Omental fat pad (tissue), 4 donors: Measurements from ENCODE around the gene MTX3. TPM values are rescaled to one million over a fixed set of nuclear protein-coding genes. Genes with fewer than 3 reads are reported as not detected.

Experiments used
- ATAC-seq: fragments of 150-250 bp; one replicate; pipeline ENCODE4 v1.9.1; 2016; ENCODE audit warnings: mild to moderate bottlenecking, moderate library complexity; ENCODE audit not compliant: low FRiP score
- DNase-seq: peaks from one replicate; pipeline ENCODE4 v3.0.0-alpha.2; 2019; ENCODE audit warnings: low spot score
- small RNA-seq: library from RNA; depleted of rRNA; stranded (forward); fragments of <200 nt; gene quantifications from one replicate; pipeline ENCODE3, GENCODE V24; 2016
- total RNA-seq, 4 donors: library from RNA; depleted of rRNA; stranded (reverse); fragments of >200 nt; gene quantifications; one replicate each; pipeline ENCODE4 v1.1.0, GENCODE V29; 2016
- TF ChIP-seq, protein P1 (sequence below), 3 donors: fragments of 450-650 bp; IDR thresholded peaks; one replicate each; pipeline ENCODE4 v1.5.1; 2016 to 2017; ENCODE audit warnings: antibody characterized with exemption in 3 of 3, mild to moderate bottlenecking in 3 of 3, moderate library complexity in 2 of 3

The MTX3 gene
- total RNA-seq, 4 donors from 2014 or later, result 7.7 to 16.6 (median 9.0) TPM

DNA sequence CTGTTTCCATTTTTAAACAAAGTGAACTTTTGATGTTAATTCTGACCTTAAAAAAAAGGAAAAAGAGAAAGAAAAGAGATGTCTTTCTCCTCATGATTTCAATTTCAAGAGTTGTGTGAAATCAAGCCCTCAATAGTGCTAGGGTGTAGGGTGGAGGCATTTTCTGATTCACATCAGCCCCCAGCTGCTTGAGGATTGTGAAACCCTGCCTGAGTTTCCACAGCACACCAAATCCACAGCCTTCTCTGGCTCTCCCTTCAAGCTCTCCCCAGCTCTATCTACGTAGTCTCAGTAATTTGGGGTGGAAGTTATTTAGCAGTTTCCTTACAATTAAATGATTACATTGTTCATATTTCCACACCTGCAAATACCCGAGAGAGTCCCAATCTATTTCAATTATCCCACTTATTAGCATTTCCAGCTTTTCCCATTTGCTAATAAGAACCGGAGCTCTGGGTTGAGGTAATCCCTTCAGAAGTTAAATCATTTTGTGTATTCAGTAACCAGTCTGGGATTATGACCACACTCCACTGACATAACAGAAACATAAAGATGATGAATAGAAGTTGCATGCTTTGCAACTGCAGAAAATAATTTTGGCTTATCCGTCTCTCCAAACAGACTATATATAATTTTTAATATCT lies 54.9 kb downstream of the MTX3 start:
- TF ChIP-seq, protein P1, sequence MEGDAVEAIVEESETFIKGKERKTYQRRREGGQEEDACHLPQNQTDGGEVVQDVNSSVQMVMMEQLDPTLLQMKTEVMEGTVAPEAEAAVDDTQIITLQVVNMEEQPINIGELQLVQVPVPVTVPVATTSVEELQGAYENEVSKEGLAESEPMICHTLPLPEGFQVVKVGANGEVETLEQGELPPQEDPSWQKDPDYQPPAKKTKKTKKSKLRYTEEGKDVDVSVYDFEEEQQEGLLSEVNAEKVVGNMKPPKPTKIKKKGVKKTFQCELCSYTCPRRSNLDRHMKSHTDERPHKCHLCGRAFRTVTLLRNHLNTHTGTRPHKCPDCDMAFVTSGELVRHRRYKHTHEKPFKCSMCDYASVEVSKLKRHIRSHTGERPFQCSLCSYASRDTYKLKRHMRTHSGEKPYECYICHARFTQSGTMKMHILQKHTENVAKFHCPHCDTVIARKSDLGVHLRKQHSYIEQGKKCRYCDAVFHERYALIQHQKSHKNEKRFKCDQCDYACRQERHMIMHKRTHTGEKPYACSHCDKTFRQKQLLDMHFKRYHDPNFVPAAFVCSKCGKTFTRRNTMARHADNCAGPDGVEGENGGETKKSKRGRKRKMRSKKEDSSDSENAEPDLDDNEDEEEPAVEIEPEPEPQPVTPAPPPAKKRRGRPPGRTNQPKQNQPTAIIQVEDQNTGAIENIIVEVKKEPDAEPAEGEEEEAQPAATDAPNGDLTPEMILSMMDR (IDR thresholded peaks at IDR 0.05), result no peak
- DNase-seq (no peak), ATAC-seq (peak; percentile 86)

DNA sequence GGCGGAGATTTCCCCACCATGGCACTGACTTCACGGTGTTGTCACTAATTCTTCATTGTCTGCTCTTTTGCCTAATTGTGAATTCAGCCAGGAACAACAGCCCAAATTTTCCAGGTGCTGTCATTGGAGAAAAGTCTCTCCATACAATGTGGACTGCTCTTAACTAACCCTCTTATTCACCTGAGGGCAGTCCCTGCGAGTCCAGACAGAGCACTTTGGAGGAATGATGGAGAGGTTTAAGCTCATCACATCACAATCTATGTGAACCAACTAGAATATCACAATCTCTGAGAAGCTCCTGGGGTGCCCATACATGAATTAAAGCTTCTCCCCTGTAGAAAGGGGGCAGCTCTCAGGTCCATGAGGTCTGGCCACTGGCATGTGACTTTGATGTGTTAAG lies 56.4 kb downstream of the MTX3 start:
- DNase-seq (no peak), ATAC-seq (no peak)
- TF ChIP-seq, protein P1 (IDR thresholded peaks at IDR 0.05), result no peak

DNA sequence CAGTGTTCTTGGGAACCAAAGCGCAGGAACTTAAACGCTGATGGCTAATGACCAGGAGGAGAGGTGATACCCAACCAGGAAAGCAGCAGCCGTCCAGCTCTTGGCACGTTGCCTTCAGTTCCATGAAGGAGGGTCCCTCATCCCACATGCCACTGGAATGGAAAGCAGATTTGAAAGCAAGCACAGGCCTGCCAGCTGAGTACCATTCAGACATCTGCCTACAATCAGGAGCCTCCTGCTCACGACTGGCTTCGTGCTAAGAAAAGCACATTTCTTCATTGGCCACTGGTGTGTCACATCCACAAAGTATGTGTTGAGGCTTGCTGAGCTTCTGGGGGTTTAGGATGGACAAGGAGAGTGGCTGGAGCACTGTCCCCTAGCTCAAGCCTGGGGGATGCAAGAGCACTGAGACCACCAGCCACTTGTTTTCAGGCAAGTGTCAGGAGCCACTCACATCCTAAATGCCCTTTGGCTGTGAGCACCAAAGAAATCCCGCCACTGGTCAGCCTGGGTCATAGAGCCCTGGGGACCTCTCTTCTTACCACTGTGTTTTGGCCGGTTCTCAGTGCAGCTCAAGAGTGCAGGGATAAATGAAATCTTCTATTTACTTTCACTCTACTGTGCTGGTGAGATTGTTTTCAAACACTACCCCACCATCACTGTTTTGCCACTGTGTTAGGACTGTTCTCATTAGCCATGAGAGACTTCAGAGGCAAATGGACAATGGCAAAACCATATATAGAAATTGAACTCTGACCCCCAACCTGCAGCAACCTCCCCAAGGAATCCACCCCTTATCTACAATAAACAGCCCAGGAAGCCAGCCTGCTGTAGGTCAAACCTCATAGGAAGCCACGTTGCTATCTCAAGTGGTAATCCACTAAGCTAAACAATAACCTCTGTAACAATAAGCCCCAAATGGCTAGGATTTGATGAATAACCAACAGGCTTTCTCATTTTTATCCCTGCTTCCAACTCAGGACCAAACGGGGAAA lies 58.3 kb downstream of the MTX3 start:
- TF ChIP-seq, protein P1 (IDR thresholded peaks at IDR 0.05), result no peak
- ATAC-seq, result no peak

DNA sequence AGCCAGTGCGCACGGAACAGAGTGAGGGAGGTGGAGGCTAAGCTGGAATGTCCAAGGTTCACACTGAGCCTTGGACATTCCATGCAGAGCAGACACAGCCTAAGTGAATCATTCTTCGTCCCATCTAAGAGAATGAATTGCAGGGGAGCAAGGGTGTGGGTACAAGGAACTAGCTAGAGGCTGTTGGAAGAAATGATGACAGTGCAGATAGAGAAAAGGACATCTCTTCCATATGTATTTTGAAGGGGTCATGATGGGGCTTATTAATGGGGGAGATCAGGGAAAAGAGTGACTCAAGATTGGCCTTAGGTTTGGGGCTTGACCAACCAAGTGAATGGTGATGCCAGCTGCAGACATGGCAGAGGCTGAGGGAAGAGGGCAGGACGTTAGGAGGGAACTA lies 59.2 kb downstream of the MTX3 start:
- DNase-seq (no peak), ATAC-seq (no peak)
- TF ChIP-seq, protein P1 (IDR thresholded peaks at IDR 0.05), result no peak

More for the DNA sequence above, 58.3 kb downstream of the MTX3 start:
- no peak for DNase-seq

DNA sequence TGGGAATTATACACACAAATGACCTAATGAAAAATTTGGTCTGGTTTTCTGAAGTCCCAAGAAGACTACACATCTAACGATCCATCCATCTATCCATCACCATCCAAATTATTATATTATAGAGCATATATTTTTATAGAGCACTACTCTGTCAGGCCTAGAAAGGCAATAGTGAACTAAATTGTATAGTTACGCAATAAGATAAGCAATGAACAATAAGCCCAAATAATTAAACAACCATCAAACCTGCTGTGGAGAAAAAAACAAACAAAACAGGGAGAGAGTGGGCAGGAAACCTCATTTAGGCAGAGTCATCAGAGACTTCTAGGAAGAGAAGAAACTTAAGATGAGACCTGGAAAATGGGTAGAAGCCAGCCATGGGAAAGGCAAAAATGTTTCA lies 59.7 kb downstream of the MTX3 start:
- TF ChIP-seq, protein P1 (IDR thresholded peaks at IDR 0.05), result no peak
- no peak for ATAC-seq
- no peak for DNase-seq

DNA sequence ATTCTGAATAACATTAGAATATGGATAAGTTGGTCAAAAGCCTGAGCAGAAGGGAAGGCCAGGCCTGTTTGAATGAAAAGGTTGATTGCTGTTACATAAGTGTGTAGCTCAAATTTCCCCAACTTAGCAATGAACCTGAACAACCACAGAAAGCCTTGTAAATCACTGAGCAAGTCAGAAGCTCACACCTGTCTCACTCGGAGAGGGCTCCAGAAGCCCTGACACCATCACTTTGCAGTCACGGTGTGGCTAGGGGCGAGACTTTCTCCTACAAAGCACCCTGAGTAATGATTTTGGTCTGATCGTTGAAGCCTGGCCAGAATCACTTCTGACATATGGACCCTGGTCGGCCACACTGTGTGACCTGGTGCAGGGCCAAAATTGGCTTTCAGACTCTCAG lies 62.0 kb downstream of the MTX3 start:
- TF ChIP-seq, protein P1 (IDR thresholded peaks at IDR 0.05), result no peak
- no peak for ATAC-seq
- no peak for DNase-seq

Small RNA genes within 50 kb of the gene (small RNA-seq; reads per million reads assigned to genes)
- not detected for gene TRMT112P2

Other genes with a start within 250 kb of the MTX3 start
- 10 to 100 TPM in 2 of 4 donors, 1 to 10 TPM in 2; 8.3 to 78.7 (median 12.5) TPM for gene THBS4, start 44.1 kb upstream of the MTX3 start, total RNA-seq